Fibroblast of lung (primary cell): ENCODE data around the gene BCAS3. TPM values are rescaled to one million over a fixed set of nuclear protein-coding genes. Genes with fewer than 3 reads are reported as not detected.

Experiments used
- DNase-seq, 2 donors: peaks; one replicate each; pipeline versions ENCODE4 v3.0.0 to v3.0.0-alpha.2; 2010; ENCODE audit warnings: low read depth in 2 of 2
- H2AFZ ChIP-seq: 2 replicates; pipeline ENCODE4 v1.5.1; 2012; ENCODE audit warnings: low read length, control low read depth, inconsistent platforms
- H3K27ac ChIP-seq: 2 replicates; pipeline ENCODE4 v1.5.1; 2011; ENCODE audit warnings: low read length, control low read depth; ENCODE audit not compliant: insufficient read depth
- H3K27me3 ChIP-seq: 2 replicates; pipeline ENCODE4 v1.5.1; 2011; ENCODE audit warnings: mild to moderate bottlenecking, low read length; ENCODE audit not compliant: control insufficient read depth, insufficient read depth
- H3K36me3 ChIP-seq: 2 replicates; pipeline ENCODE4 v1.5.1; 2011; ENCODE audit warnings: low read length; ENCODE audit not compliant: control insufficient read depth, insufficient read depth
- H3K4me1 ChIP-seq: 2 replicates; pipeline ENCODE4 v1.5.1; 2011; ENCODE audit warnings: low read length; ENCODE audit not compliant: control insufficient read depth, insufficient read depth; ENCODE audit errors: extremely low read depth
- H3K4me2 ChIP-seq: 2 replicates; pipeline ENCODE4 v1.5.1; 2011; ENCODE audit warnings: low read length, control low read depth; ENCODE audit not compliant: insufficient read depth; ENCODE audit errors: extremely low read depth
- H3K4me3 ChIP-seq, 4 experiments: fragments of 200-600 bp in 1 of 4; sonication (generic) in 1 of 4; replicated peaks in 1 of 4; 2 replicates each; pipeline ENCODE4 v1.5.1; 2011 to 2016; ENCODE audit warnings: low read length in 4 of 4, low read depth in 3 of 4, mild to moderate bottlenecking in 3 of 4, control low read depth in 2 of 4, inconsistent platforms in 1 of 4, mixed read lengths in 1 of 4; ENCODE audit not compliant: insufficient read depth in 1 of 4; ENCODE audit errors: control extremely low read depth in 1 of 4
- H3K79me2 ChIP-seq: 2 replicates; pipeline ENCODE4 v1.5.1; 2012; ENCODE audit warnings: mild to moderate bottlenecking, low read length, inconsistent platforms; ENCODE audit not compliant: control insufficient read depth, insufficient read depth
- H3K9ac ChIP-seq: 2 replicates; pipeline ENCODE4 v1.5.1; 2011; ENCODE audit warnings: mild to moderate bottlenecking, low read length, control low read depth; ENCODE audit not compliant: insufficient read depth
- H3K9me3 ChIP-seq: 2 replicates; pipeline ENCODE4 v1.5.1; 2012; ENCODE audit warnings: low read depth, low read length; ENCODE audit not compliant: control insufficient read depth, insufficient read depth
- H4K20me1 ChIP-seq: 2 replicates; pipeline ENCODE4 v1.5.1; 2011; ENCODE audit warnings: low read length; ENCODE audit not compliant: control insufficient read depth, insufficient read depth; ENCODE audit errors: extremely low read depth
- CTCF ChIP-seq, 2 donors: IDR thresholded peaks in 1 of 2; conservative IDR thresholded peaks in 1 of 2; 1 replicate in 1 of 2; 2 replicates in 1 of 2; pipeline ENCODE4 v1.5.1; 2011 to 2012; ENCODE audit warnings: low read length in 2 of 2, control low read depth in 1 of 2, inconsistent platforms in 1 of 2, low read depth in 1 of 2, mild to moderate bottlenecking in 1 of 2
- EZH2 ChIP-seq: IDR thresholded peaks from 2 replicates; pipeline ENCODE4 v1.5.1; 2012; ENCODE audit warnings: low read length, control low read depth, mild to moderate bottlenecking; ENCODE audit errors: missing control alignments
- polyA plus RNA-seq, 2 donors: library from polyadenylated mRNA; depleted of rRNA in 1 of 2; stranded (reverse) in 1 of 2; unstranded in 1 of 2; fragments of >200 nt; gene quantifications; 2 replicates each; pipeline ENCODE4 v1.2.1, GENCODE V29; 2011 to 2012; ENCODE audit warnings: missing spikeins in 1 of 2
- total RNA-seq: library from RNA; depleted of rRNA; stranded (reverse); fragments of >200 nt; gene quantifications from 2 replicates; pipeline ENCODE4 v1.2.1, GENCODE V29; 2014

The BCAS3 gene
- total and polyA plus RNA-seq, 2 donors (not counting 1 experiment from before 2014, with no cell fraction given) = 9.9 to 43.6 TPM

- Histone ChIP-seq H3K4me2 (no peak overlapping the region), H3K27ac (no peak overlapping the region)
- DNase-seq = no peak
These were observed 618.4 kb downstream of the BCAS3 start for GRCh38 chr17:61296058-61296457.

GRCh38 chr17:61299517-61300513, 622.2 kb downstream of the BCAS3 start:
- DNase-seq = no peak
- Histone ChIP-seq H3K27me3 (no peaks in the 10 kb centered on the region), H4K20me1 (no peaks in the 10 kb centered on the region), H3K4me3 (no peak overlapping the region), H2AFZ (no peak overlapping the region), H3K4me2 (peak overlapping the region; percentile 1), H3K27ac (no peak overlapping the region), H3K9ac (no peak overlapping the region), H3K36me3 (no peaks in the 10 kb centered on the region), H3K79me2 (no peaks in the 10 kb centered on the region), H3K4me1 (peaks cover 29% of the 10 kb centered on the region), H3K9me3 (no peaks in the 10 kb centered on the region)
- TF ChIP-seq CTCF (conservative IDR thresholded peaks at IDR 0.05 in 1 of 2, IDR thresholded peaks at IDR 0.05 in 1 of 2; ENCODE audit: low read depth in 1 of 2, low read length in 2 of 2) (no peak), EZH2 (no peak)

More at GRCh38 chr17:61296058-61296457, 618.4 kb downstream of the BCAS3 start:
- Histone ChIP-seq H3K4me3 (no peak overlapping the region), H3K79me2 (no peaks in the 10 kb centered on the region), H4K20me1 (no peaks in the 10 kb centered on the region), H3K4me1 (peaks cover 27% of the 10 kb centered on the region), H3K9ac (no peak overlapping the region), H3K27me3 (no peaks in the 10 kb centered on the region), H3K9me3 (no peaks in the 10 kb centered on the region), H3K36me3 (no peaks in the 10 kb centered on the region), H2AFZ (no peak overlapping the region)
- TF ChIP-seq EZH2 = no peak
- no peak for TF ChIP-seq CTCF (conservative IDR thresholded peaks at IDR 0.05 in 1 of 2, IDR thresholded peaks at IDR 0.05 in 1 of 2; ENCODE audit: low read depth in 1 of 2, low read length in 2 of 2)

GRCh38 chr17:61302953-61303816, 625.5 kb downstream of the BCAS3 start:
- Histone ChIP-seq H3K27ac (peak overlapping the region; percentile 30), H3K36me3 (no peaks in the 10 kb centered on the region), H3K79me2 (no peaks in the 10 kb centered on the region), H3K9me3 (no peaks in the 10 kb centered on the region), H3K4me1 (peaks cover 41% of the 10 kb centered on the region), H3K4me3 (no peak overlapping the region), H3K9ac (no peak overlapping the region), H3K27me3 (no peaks in the 10 kb centered on the region), H3K4me2 (peak overlapping the region; percentile 46), H2AFZ (peak overlapping the region; percentile 34), H4K20me1 (no peaks in the 10 kb centered on the region)
- DNase-seq = peak; percentile 41 to 75
- TF ChIP-seq EZH2 = no peak
- TF ChIP-seq CTCF (conservative IDR thresholded peaks at IDR 0.05 in 1 of 2, IDR thresholded peaks at IDR 0.05 in 1 of 2; ENCODE audit: low read depth in 1 of 2, low read length in 2 of 2) = no peak
